Measurements from ENCODE around the gene ZNF132.
A peak's percentile ranks its signal among the peaks of the same experiment; 100 is the strongest.

The ZNF132 gene

GRCh38 chr19:58428617-58429016, 11.3 kb downstream of the ZNF132 start:
- TF ChIP-seq CTCF (IDR thresholded peaks at IDR 0.05), result no peak

DNA sequence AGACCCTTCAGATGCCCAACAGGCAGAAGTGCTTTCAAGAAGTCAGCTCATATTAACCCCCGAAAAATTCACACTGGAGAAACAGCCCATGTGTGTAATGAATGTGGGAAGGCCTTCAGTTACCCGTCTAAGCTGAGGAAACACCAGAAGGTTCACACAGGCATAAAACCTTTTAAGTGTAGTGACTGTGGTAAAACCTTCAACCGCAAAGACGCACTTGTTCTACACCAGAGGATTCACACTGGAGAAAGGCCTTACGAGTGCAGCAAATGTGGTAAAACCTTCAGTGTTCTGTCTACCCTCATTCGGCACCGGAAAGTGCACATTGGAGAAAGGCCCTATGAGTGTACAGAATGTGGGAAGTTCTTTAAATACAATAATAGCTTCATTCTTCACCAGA, 22.9 kb downstream of the ZNF132 start:
- no peak for TF ChIP-seq CTCF (IDR thresholded peaks at IDR 0.05)

- TF ChIP-seq CTCF (IDR thresholded peaks at IDR 0.05), result no peak
Observed at GRCh38 chr19:58416604-58417003, 23.3 kb downstream of the ZNF132 start.

DNA sequence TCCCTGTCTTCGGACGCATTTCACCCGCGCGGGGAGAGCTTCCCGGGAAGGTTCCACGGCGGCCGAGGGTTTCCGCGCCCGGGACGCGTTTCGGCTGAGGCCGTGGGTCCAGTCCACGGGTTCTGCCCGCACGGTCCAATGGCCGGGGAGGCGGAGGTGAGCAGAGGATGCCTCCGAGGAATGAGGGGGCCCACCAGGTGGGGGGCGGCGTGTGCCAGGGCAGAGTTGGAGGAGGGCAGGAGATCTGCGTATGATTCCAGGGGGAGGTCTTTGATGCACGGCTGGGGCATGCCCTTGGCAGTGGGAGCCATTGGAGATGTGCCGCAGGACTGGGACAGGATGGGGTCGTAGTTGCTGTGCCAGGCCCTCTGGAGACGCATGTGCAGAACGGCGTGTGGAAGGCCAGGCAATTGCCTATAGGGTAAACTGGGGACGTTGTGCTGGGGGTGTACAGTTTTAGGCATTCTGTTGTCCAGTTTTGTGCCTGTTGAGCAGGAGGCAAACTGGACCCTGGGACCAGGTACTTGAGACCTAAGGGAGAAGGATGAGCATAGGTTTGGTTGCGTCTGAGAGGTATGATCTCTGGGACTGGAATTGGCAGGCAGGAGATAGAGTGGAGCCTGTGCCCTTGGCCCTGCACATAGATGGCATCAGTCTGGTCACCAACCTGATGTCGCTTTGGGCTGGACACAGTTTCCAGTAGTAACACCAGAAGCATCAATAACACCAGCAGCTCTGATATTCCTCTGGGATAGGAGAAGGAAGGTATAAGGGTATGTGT, 30.8 kb downstream of the ZNF132 start:
- no peak for TF ChIP-seq CTCF (IDR thresholded peaks at IDR 0.05)

GRCh38 chr19:58408152-58409009, 31.6 kb downstream of the ZNF132 start, which contains the start of gene ZNF584:
Gene ZNF584, plus strand, starts transcription at chr19:58408649. Its CDS starts 499 bp downstream, at chr19:58409148.
- TF ChIP-seq CTCF (IDR thresholded peaks at IDR 0.05), result no peak

GRCh38 chr19:58407658-58408151, 32.2 kb downstream of the ZNF132 start:
- TF ChIP-seq CTCF (IDR thresholded peaks at IDR 0.05), result no peak

DNA sequence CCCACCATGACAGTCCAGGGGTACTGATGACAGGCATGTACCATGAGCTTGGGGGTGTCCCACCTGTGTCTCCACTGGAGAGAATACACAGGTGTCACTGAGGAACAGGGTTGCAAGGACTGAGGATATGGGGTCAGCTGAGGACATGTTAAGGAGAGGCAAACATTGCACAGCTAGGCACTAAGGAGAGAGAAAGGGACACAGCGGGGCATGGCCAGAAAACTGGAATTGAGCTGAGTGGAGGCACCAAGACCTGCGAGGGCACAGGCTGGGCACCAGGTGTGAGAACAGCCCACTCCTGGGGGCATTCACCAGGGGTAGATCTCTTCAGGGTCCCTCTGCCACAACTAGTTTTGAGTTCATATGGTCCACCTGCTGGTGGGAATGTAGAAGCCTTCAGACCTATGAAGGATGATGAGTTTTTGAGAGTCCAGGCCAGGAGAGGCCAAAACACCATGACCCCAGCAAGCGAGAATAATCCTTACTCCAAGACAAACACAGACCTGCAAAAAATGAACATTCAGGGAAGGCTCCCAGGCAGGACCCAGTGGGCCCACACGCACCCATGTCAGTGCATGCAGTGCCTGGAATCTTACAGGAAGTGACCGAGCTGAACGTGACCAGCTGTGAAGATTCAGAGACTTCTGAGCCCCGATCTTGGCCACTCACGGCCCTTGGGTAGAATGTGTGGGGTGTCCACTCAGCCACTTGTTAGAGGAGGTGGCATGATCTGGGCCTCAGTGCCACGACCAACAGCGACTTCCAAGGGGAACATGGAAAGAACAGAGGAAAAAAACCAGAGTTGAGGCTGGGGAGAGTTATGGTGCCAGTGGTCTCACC, 32.9 kb downstream of the ZNF132 start:
- peak; percentile 27; the same call in 1 of the 2 replicates for TF ChIP-seq CTCF (IDR thresholded peaks at IDR 0.05)

All from LNCAP (cell line).